NCI-H1436 treated with DMSO at 0.1 percent for 48 hours (cell line): ENCODE measurements around the gene NUDT17.
A peak's percentile ranks its signal among the peaks of the same experiment; 100 is the strongest.

Experiments used
- DNase-seq: peaks from one replicate; lab custom pipeline; 2025; lab: John Stamatoyannopoulos, UW

NUDT17 gene

DNA sequence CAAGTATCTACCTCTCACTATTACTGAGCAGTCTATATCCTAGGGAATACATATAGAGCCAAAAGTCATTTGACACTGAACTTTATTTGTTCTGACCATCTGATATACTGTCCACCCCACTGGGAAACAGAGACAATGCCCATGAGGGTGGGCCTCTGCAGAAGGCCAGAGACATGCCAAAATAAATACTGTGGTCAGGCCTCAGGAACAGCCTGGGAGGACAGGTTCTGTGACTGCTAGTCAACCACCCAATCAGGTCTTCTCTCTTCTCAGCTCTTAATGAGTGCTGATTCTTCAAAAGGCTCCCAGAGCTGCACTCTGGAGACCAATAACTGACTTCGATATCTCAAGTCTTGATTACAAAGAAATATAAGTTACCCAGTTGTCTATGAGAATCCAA lies 45.7 kb downstream of the NUDT17 start:
- no peak for DNase-seq

DNA sequence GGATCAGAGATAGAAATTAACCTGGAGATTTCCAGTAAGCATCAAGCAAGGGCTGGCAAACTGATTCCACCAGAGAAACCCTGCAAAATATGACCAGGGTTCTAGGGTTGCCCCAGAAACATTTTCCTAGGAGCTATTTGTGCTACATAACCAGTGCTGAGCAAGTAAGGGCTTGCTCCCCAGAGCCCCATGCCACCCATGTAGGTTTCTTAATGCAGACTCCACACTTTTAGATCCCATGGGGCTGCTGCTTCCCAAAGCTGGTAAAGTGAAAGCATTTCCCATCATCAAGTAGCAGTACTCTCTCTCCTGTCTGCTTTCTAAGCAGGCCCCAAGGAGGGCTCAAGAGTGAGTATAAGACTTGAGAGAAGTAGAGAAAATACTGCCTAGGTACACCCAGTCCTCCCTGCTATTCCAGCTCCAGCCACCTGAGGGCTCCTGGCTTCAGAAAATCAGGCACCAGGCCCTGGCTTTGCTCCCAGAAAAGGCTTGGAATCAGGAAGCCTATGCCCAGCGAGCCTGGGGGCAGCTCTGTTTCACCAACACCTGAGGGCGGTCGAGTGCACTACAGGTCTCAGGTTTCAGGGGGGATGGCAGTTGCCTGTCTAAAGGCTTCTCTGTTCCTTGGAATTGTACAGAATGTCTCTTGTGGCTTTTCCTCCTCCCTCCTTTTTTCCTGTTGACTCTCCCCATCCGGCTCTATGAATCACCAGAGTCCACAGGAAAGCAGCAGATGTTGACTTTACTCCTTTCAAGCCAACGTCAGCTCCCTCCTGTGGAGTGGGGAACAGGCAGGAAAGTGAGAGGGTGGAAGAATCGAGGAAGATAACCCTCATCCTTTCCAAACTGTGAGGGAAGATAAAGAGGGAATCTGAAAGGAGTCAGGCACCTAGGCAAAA lies 46.4 kb downstream of the NUDT17 start:
- DNase-seq = peak; percentile 86

DNA sequence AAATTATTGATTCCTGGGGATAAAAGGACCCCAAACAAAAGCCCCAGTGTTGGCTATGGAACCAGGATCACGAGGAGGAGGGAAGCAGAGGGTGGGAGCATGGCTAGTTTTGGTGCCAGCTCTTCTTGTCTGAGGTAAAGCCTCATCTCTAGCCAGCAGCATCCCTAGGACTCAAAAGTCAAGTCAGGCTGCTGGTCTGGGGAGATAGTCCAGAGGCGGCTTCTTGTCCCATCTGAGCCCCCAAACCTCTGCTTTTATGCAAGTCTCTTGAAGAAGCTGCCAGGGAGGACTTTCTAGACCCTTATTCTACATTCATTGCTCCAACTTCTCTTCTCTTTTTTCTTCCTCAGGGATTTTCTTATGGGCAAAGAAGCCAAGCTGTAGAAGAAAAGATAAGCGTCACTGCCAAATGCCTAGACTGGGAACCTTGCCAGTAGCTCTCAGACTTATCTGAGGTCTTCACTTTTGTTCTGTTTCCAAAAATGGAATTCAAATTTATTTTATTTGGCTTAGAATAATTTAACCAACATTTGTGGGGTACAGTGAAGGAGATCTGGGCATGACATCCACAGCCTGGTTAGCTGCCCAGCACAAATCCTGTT lies 47.2 kb downstream of the NUDT17 start:
- DNase-seq = no peak

DNA sequence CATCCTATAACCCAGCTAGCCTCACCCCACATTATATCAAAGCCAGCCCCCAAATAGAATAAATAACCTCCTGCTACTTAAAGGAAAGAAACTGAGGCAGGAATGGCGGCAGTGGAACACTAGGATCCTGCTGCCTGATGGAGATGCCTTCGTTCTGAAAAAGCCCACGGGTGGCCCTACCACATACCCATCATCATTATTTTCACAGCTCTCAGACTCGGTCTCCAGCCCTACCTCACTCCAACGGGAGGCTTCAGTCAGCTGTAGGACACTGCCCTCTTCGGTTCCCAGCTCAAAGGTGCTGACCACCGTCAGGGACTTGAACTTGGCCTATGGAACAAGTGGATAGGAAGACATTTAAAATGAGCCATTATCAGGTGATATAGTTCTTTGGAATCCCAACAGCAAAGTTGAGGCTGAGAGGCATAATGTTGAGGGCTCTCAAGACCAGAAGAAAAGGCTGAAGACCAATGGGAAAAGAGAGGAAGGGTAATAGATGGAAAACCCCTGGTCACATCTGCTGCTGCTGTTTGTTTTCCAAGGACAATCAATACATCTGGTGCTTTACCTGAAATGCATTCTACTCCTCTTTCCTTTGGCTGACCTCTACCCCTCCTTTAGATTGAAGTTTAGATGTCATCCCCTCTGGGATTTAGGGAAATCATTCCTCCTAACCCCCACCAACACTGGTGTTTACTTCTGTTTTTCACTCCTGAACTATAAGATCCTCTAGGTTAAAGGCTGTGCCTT lies 48.1 kb downstream of the NUDT17 start:
- no peak for DNase-seq

DNA sequence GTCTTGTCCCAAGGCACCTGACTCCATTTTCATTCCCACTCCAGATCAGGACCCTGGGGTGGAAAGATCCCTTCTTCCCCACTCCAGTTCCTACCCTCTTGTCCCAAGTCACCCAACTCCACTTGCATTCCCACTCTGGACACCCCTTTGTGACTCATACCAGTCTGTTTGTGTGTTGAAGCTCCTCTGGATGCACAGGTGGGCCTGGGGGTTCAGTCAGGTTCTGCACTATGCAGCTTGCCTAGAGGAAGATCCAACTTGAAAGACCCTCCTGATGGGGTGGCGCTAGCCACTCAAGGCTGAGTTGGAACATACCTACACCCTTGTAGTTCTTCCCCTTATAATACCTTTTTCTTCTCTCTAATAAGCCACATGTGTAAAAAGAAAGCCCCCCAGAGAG lies 50.0 kb downstream of the NUDT17 start:
- no peak for DNase-seq

DNA sequence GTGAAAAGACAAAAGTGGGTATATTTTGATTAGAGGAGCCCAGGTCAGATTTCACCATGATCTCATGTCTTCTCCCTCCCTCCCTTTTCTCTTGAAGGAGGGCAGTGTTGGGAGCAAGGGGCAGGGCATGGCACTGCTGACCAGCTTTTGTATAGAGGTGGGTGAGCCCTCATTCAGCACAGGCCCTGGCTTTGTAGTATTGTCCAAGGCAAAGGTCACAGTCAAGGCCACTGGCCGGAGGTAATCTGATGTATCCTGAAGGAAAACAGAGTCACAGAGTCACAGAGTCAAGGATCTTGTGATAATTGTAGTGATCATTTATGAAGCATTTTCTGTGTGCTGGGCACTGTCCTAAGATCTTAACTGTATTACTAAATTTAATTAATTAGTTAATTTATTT lies 52.5 kb downstream of the NUDT17 start:
- DNase-seq = no peak
